ENCODE measurements around the gene METTL9. TPM values are rescaled to one million over a fixed set of nuclear protein-coding genes. Genes with fewer than 3 reads are reported as not detected.
"Not testable (repeated sequence)": the region's sequence is repeated elsewhere in the genome, so short reads cannot be mapped to it uniquely, and the experiment has no call there.

METTL9 gene
- polyA plus RNA-seq, 3 donors: 256 to 286 (median 268) TPM

DNA sequence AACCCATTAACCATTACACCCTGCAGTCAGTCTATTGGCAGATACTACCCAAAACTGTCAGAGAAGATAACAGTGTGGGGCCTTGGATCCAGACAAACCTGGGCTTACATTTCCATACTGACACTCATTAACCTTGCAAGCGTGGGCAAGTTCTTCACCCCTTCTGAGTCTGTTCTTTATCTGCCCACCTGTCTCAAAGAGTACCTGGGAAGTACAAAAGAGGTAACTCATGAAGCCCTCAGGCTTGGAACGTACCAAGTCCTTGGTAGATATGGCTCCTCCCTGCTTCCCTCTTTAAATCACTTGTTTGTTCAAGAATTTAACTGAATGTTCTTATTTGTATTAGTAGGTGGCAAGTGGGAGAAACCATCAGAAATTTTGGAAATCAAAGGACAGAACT is 55.5 kb downstream of the METTL9 start:
- no peak for DNase-seq (ENCODE audit: low read depth in 3 of 3, low spot score in 2 of 3)

DNA sequence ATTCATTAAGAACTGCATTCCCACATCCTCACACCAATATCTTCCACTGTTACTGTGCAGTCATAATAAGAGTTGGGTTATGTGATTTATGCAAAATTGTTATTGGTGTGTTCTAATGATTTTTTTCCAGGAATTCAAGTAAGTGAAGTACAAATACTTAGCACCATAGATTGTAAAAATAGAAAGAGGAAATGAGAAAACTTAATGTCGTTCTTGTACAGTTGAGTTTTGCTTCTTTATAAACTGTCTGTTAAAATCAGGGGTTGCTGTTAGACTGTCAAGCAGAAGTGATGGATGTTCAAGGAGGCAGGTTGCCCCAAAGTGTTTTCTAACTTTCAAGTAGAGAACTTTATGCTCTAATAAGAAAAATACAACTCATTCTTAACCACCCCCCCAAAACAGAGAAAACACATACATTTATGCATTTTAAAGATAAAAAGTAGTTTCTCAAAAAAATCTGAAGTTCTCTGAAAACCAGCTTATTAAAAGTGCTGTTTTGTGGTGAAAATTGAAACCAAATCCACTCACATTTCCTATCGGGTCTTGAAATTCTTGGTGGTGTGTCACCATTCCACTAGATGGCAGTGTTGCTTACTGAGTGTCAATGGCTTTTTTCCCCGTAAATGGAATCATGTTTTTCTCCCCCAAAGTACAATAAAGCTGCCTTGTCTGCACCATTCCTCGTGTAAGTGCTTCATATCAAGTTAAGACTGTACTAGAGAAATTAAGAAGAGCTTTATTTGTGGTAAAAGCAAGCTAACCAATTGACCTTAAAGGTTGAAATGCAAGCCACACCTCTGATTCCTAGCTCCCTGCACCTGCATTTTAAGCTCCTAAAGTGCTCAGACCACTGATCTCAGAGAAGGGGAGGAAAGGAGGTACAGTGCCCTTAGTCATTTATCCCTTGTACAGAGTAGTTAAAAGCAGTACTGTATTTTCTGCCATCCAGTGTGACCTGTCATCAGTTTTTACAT is 57.7 kb downstream of the METTL9 start:
- peak in 1 of 3 donors; percentile 30 for DNase-seq (ENCODE audit: low read depth in 3 of 3, low spot score in 2 of 3)

DNA sequence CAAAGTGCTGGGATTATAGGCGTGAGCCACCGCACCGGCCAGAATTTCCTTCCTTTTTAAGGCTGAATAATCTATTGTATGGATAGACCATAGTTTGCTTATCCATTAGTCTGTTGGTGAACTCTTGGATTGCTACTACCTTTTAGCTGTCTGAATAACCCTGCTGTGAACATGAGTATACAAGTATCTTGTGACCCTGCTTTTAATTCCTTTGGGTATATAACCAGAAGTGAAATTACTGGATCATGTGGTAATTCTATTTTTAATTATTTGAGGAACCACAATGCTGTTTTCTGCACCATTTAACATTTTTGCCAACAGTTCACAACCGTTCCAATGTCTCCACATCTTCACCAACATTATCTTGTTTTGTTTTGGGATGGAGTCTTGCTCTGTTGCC is 59.7 kb downstream of the METTL9 start:
- DNase-seq (ENCODE audit: low read depth in 3 of 3, low spot score in 2 of 3): no peak

DNA sequence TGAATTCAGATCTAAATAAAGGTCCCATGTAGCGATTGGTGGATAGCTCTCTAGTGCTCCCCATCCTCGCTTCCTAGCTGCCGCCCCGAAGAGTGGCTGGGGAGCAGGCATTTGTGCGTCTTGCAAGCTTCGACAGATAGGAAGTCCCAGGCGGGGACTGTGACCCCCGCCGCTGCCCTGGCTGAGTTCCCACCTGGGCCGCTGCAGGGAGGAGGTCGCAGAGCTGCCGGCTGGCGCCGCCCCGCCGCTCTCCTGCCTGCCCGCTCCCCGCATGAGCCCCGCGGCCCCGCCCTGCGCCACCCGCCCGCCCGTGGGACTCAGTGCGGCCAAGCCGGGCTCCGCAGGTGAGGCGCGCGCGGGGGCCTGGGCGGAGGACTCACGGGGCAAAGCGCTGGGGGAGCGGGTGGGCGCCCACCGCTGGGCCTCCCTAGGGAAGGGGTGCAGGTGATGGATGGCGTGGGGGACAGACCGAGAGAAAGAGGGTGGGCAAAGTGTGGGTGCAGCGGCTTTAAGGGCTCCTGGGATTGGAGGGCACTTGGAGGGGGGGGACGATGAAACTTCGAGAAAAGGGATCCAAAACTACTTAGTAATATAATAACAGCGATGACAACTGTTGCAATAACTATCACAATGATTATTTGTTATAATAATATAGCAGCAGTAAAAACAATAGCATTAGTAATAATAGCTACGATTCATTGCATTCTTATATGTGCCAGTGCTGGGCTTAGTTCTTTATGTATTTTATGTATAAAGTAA is 64.7 kb downstream of the METTL9 start, which contains the start of gene OTOA:
TSS of gene OTOA (plus strand) at position 80 of the 759 bp plus-strand sequence. CDS start 14,547 bp downstream, outside the sequence.
- no peak for DNase-seq (ENCODE audit: low read depth in 3 of 3, low spot score in 2 of 3)

DNA sequence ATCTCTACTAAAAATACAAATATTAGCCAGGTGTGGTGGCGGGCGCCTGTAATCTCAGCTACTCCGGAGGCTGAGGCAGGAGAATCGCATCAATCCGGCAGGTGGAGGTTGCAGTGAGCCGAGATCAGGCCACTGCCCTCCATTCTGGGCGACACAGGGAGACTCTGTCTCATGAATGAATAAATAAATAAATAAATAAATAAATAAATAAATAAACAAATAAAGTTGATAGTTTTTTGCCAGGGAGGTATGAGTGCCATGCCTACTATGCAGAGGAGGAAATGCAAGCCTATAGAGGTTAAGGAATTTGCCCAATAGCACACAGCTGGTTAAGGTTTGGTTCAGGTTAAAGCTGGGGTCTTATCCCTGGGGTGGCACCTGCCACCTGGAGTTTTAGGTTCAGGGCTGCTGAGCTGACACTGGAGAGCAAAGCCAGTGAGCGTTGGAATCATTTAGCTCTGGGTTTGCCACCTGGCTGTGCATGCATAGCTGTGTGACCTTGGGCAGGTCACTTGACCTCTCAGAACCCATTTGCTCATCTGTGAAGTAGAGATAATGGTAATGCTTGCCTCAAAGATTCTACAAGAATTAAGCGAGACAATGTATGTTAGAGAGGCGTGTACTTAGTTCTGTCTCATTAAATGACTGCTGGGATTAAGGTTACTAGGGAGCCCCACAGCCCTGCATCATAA is 65.6 kb downstream of the METTL9 start:
- DNase-seq (ENCODE audit: low read depth in 3 of 3, low spot score in 2 of 3): no peak

DNA sequence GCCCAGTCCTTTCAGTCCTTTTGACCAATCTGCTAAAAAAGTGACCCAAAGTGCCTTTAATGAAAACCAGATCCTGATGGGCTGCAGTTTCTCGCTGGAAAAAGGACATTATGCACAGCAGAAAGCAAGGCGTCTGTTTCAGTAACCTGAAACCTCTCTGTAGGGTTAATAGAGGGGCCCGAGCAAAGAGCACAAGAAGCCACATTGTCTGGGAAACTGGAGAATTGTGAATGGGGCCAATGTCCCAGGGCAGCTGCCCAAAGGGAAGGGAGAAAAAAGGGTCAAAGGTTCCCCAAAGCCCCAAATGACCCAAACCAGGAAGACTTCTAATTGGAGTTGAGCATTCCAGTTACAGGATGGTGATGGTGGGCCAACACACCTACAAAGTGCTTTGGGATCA is 67.4 kb downstream of the METTL9 start:
- DNase-seq (ENCODE audit: low read depth in 3 of 3, low spot score in 2 of 3): no peak

DNA sequence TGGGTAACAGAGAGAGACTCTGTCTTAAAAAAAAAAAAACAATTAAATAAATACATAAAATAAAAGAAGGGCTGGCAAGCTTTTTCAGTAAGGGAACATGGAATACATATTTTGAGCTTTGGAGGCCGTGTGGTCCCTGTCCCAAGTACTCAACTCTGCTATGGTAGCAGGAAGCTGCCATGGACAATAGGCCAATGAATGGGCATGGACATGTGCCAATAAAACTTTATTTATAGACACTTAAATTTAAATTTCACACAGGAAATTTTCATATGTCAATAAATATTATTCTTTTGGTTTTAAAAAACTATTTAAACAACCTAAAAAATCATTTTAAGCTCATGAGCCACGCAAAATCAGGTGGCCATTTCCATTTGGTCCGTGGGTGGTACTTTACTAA is 68.2 kb downstream of the METTL9 start:
- DNase-seq (ENCODE audit: low read depth in 3 of 3, low spot score in 2 of 3): no peak

DNA sequence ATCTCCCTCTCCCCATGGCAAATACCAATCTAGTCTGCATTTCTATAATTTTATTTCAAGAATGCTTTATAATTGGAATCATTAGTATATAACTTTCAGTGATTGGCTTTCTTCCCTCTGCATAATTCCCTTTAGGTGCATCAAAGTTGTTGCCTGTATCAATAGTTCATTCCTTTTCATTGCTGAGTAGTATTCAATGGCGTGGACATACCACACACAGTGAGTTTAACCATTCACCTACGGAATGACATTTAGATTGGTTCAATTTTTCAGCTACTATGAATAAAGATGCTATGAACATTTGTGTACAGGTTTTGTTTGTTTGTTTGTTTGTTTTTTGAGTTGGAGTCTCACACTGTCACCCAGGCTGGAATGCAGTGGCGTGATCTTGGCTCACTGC is 74.1 kb downstream of the METTL9 start:
- DNase-seq (ENCODE audit: low read depth in 3 of 3, low spot score in 2 of 3): no peak

DNA sequence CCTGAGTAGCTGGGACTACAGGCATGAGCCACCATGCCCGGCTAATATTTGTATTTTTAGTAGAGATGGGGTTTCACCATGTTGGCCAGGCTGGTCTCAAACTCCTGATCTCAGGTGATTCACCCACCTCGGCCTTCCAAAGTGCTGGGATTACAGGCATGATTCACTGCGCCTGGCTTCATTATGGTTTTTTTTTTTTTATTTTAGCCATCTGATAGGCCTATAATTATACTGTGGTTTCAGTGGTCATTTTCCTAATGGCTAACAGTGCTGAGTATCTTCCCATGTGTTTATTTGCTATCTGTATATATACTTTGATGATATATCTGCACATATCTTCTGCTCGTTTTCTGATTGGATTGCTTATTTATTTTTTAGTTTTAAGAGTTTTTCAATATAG is 75.1 kb downstream of the METTL9 start:
- not testable (repeated sequence) for DNase-seq (ENCODE audit: low read depth in 3 of 3, low spot score in 2 of 3)

DNA sequence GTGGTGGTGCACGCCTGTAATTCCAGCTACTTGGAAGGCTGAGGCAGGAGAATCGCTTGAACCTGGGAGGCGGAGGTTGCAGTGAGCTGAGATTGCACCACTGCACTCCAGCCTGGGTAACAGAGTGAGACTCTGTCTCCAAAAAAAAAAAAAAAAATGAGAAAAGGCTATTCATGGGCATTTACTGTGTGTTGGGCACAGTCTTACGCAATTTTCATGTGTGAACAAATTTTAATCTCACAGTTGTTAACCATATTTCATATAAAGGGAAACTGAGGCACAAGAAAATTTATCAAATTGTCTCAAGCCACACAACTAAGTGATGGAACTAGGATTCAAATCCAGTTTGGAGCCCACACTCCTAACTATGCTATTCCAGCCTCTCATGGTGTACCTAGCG is 81.3 kb downstream of the METTL9 start:
- not testable (repeated sequence) for DNase-seq (ENCODE audit: low read depth in 3 of 3, low spot score in 2 of 3)

DNA sequence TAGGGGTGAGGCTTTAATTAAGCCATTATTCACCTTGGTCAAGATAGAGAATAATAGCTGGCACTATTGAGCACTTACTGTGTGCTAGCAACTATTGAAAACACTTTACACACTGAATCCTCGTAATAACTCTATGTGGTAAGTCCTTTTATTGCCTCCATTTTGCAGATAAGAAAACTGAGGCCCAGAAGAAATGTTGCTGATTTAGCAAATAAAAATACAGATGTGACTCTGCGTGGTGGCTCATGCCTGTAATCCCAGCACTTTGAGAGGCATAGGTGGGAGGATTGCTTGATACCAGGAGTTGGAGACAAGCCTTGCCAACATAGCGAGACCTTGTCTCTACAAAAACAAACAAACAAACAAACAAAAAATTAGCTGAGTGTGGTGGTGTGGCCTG is 83.8 kb downstream of the METTL9 start:
- no peak for DNase-seq (ENCODE audit: low read depth in 3 of 3, low spot score in 2 of 3)

DNA sequence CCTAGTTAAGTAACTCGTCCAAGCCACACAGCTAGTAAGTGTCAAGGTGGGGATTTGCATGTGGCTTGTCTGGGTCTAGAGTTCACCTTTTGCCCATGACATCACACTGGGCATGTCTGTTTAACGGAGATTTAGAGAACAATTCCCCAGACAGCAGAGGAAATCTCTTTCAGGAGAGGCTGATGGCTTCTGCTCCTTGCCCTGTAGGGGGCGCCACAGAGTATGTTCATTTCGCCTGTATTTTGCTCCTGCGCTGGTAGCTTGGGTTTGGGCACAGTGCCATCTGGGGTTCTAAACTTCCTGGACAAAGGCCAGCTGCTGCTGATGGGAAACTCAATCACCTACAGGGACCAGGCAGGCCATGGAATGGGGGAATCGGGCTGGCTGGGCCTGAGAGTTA is 84.8 kb downstream of the METTL9 start:
- DNase-seq (ENCODE audit: low read depth in 3 of 3, low spot score in 2 of 3): no peak

DNA sequence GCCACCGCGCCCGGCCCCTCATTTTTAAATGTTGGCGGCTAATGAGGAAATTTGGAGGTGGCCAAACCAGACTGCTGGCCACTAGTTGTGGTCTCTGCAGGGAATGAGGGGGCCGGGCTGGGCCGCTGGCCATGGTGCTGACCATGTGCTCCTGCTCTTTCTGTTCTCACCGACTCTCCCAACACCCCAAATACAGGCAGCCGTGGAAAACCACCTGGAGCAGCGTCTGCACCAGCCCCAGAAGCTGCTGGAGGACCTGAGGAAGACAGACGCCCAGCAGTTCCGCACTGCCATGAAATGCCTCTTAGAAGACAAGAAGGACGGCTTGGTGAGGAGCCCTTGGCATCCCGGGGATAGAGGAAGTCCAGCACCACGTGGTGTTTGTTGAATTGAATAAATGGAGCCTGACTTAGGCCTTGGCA is 85.7 kb downstream of the METTL9 start:
- peak in 1 of 3 donors; percentile 5 for DNase-seq (ENCODE audit: low read depth in 3 of 3, low spot score in 2 of 3)

DNA sequence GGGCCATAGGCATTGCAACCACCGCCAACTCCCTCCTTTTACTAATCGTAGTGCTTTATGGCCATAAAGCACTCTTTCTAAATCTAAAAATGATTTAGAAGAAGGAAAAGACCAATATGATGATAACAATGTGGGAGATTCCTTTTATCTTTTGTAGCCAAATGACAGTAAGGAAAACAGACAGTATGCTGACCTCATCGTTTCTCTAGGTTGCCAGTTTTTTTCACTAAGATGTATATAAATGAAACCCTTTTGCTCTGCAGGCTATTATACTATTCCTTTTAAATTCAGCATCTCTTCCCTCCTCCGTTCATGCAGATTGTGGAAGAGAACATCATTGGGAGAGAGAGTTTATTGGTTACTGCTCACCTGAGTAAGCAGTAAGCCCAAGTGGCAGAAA is 89.7 kb downstream of the METTL9 start:
- no peak for DNase-seq (ENCODE audit: low read depth in 3 of 3, low spot score in 2 of 3)

DNA sequence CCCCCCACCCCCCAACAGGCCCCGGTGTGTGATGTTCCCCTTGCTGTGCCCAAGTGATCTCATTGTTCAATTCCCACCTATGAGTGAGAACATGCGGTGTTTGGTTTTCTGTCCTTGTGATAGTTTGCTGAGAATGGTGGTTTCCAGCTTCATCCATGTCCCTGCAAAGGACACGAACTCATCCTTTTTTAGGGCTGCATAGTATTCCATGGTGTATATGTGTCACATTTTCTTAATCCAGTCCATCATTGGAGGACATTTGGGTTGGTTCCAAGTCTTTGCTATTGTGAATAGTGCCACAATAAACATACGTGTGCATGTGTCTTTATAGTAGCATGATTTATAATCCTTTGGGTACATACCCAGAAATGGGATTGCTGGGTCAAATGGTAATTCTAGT is 91.6 kb downstream of the METTL9 start:
- not testable (repeated sequence) for DNase-seq (ENCODE audit: low read depth in 3 of 3, low spot score in 2 of 3)

DNA sequence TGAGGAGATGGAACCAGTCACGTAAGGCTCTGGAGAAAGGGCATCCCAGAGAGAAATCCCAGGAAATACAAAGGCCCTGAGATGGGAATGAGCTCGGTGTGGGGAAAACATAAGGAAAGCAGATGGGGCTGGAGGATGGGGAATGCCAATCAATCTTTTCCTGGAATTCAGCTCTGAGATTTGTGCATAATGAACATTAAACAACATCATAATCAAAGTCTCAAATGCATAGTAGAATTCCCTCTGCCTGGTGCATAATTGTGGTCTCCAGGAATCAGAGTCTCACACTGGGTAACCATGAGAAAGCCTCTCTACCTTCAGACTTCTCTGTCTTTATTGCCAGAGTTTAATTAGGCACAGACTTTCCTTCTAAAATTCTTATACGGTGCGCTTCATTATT is 95.2 kb downstream of the METTL9 start:
- no peak for DNase-seq (ENCODE audit: low read depth in 3 of 3, low spot score in 2 of 3)

DNA sequence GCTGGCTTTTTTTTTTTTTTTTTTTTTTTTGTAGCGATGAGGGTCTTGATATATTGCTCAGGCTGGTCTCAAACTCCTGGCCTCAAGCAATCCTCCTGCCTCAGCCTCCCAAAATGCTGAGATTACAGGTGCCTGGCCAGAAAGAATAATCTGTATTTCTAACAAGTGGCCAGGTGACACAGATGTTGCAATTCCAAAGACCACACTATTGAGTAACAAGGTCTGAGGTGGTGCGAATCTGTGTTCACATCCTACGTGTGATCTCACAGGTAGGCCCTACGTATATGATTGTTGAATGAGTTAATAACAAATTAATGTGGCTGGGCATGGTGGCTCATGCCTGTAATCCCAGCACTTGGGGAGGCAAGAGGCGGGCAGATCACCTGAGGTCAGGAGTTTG is 97.7 kb downstream of the METTL9 start:
- DNase-seq (ENCODE audit: low read depth in 3 of 3, low spot score in 2 of 3): no peak

DNA sequence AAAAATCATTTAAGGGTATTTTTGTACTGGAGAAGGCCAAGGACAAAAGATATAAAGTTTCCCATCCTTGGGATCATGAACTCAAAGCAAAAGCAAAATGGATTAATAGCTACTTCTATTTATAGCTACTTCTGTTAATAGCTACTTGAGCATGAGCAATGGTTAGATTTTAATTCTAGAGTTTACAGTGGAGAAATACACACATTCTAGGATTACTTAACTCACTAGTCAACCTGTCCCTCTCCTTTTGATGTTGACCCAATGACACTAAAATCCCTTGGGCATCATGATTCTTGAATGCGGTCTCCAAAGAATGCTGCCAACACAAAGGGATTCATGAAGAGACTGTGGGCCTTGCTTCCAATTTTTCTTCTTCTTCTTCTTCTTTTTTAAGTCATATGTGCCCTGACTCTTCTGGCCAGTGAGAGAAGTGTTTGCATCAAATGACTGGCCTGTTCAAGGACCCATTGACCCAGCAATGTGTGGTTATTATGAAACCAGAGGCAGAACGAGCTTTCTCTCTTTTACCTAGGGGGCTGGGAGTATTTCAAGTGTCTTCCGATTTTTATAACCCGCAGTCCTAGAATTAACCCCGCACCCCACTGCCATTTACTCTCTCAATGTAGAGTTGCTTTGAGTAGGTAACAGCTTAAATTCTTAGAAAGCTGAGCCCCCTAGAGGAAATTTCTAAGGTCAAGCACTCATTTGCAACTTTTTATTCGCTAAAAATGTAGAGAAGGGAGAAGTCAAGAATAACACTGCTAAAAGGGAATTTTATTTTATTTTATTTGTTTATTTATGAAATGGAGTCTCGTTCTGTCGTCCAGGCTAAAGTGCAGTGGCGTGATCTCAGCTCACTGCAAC is 99.0 kb downstream of the METTL9 start:
- no peak for DNase-seq (ENCODE audit: low read depth in 3 of 3, low spot score in 2 of 3)

DNA sequence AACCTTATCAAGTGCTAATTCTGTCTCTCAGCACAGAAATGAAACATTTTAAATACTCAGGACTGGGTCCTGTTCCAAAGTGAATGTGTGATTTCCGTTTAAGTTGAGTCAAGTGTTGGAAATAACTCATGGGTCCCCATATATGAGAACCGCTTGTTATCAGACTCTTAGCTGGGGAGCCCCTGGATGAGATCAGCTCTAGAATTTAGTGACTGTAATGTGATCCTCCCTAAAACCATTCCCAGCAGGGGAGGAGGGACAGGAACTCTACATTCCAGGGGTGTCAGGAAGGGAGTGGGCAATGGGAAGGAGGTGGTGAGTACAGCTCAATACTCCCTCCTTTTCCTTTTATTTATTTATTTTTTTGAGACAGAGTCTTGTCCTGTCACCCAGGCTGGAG is 101.9 kb downstream of the METTL9 start:
- DNase-seq (ENCODE audit: low read depth in 3 of 3, low spot score in 2 of 3): no peak

DNA sequence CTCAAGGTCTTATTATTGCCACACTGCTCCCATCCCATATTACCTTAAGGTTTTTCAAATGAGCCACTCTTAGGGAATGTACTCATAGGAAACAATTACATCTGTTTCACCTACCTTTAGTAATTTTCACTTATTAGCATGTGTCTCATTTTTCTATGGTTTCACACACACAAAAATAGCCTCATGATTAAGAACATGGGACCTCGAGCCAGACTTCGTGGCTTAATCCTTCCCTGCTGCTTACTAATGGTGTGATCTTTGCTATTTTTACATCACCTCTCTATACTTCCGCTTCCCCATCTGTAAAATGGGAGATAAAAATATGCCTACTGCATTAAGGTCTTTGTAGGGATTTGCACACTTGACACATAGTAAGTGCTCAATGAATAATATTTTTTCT is 102.9 kb downstream of the METTL9 start:
- DNase-seq (ENCODE audit: low read depth in 3 of 3, low spot score in 2 of 3): no peak
